ENCODE results near the gene ZNF536.

- no peak for TF ChIP-seq CTCF (IDR thresholded peaks at IDR 0.05)
- TF ChIP-seq EP300 (IDR thresholded peaks at IDR 0.05) = no peak
- no peak for TF ChIP-seq POLR2A (IDR thresholded peaks at IDR 0.05)
These were observed 16.6 kb downstream of the ZNF536 start for GRCh38 chr19:30388819-30389218.

Measured in tibial nerve (tissue), 4 donors.